Heart left ventricle (tissue), 13 donors: ENCODE results near the gene GCLC.

Experiments used
- POLR2A ChIP-seq, 2 donors: fragments of 450-650 bp; IDR thresholded peaks; one replicate each; pipeline ENCODE4 v1.6.1; 2017; ENCODE audit warnings: antibody characterized with exemption in 2 of 2, mild to moderate bottlenecking in 2 of 2, moderate library complexity in 2 of 2
- TF ChIP-seq, protein P1 (sequence below), 12 donors: fragments of 200-600 bp; sonication (generic) in 4 of 12; IDR thresholded peaks; one replicate each; pipeline versions ENCODE4 v1.5.0 to v1.8.0; 2018 to 2022; ENCODE audit warnings: antibody characterized with exemption in 12 of 12, mild to moderate bottlenecking in 5 of 12
- donor health status: ischemic (EF 13 %, LVEDD 7.1; RV severe dilation, severe dysfunction).
- donor health status: DM: no; HTN: yes; CAD: no.
- donor health status: DM: no; HTN: no; CAD: no.
- donor health status: ischemic (EF 25% LVEDD 6.9; RV normal size, moderate dysfunction).
- donor health status: ischemic (EF 25% LVEDD 5.7; RV mildly dilated, moderate dysfunction).
- donor health status: ischemic (EF 35%, LVEDD 5.7; RV mildly dilated, moderate dysfunction).
- donor health status: nonischemic (EF 11% LVEDD 7.7; RV severe dilation, severe dysfunction).
- donor health status: DM: yes; HTN: yes; CAD: no.
- donor health status: PGD.
- donor health status: ischemic (EF 29% LVEDD 5.4; RV normal size, mild dysfunction).
- donor health status: nonischemic (EF 23%, LVEDD 6.1; RV moderate dilation, normal function).

DNA sequence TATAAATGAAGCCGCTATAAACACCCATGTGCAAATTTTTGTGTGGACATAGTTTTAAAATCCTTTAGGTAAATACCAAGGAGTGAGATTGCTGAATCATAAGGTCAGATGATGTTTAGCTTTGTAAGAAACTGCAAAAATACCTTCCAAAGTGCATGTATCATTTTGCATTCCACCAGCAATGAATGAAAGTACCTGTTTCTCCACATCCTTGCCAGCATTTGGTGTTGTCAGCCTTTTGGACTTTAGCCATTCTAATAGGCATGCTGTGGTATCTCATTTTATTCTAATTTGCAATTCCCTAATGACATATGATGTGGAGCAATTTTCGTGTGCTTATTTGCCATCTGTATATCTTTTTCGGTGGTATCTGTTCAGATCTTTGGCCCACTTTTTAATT, 93.7 kb downstream of the GCLC start:
- TF ChIP-seq, protein P1, sequence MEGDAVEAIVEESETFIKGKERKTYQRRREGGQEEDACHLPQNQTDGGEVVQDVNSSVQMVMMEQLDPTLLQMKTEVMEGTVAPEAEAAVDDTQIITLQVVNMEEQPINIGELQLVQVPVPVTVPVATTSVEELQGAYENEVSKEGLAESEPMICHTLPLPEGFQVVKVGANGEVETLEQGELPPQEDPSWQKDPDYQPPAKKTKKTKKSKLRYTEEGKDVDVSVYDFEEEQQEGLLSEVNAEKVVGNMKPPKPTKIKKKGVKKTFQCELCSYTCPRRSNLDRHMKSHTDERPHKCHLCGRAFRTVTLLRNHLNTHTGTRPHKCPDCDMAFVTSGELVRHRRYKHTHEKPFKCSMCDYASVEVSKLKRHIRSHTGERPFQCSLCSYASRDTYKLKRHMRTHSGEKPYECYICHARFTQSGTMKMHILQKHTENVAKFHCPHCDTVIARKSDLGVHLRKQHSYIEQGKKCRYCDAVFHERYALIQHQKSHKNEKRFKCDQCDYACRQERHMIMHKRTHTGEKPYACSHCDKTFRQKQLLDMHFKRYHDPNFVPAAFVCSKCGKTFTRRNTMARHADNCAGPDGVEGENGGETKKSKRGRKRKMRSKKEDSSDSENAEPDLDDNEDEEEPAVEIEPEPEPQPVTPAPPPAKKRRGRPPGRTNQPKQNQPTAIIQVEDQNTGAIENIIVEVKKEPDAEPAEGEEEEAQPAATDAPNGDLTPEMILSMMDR (IDR thresholded peaks at IDR 0.05), result no peak
- TF ChIP-seq POLR2A (IDR thresholded peaks at IDR 0.05), result no peak
